Measurements from ENCODE around the gene PLA2G2F.

PLA2G2F gene, protein sequence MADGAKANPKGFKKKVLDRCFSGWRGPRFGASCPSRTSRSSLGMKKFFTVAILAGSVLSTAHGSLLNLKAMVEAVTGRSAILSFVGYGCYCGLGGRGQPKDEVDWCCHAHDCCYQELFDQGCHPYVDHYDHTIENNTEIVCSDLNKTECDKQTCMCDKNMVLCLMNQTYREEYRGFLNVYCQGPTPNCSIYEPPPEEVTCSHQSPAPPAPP

DNA sequence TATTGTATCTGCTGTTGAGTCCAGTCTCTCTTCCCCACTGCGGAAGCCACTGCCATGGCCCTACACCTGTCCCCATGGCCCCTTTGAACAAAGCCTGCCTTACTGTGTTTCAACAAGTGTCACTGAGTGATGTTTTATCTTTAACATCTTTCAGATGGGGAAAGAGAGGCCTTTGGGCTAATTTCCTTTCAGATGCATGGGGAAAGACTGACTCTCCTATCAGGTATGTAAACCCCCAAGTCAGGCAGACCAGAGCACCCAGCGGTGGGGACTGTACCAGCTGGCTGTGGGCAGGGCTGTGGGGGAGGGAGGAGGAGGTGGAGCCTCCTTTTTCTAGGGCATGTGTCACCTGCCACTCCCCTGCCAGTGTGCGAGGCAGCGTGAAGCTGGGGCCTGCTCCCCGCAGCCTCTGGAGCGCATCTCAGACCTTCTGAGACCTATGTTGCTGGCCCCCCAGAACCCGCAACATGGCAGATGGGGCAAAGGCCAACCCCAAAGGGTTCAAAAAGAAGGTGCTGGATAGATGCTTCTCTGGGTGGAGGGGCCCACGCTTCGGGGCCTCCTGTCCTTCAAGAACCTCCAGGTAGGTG lies at the start of gene PLA2G2F:
Gene PLA2G2F (plus strand): TSS at position 363 of the 590 bp plus-strand sequence. CDS start 105 bp downstream, at position 468.
- H3K4me3 ChIP-seq (ENCODE audit: low read length): no peak within 1 kb of the TSS
- no peak for TF ChIP-seq ZNF274 (IDR thresholded peaks at IDR 0.05; ENCODE audit: low read depth, low read length)

DNA sequence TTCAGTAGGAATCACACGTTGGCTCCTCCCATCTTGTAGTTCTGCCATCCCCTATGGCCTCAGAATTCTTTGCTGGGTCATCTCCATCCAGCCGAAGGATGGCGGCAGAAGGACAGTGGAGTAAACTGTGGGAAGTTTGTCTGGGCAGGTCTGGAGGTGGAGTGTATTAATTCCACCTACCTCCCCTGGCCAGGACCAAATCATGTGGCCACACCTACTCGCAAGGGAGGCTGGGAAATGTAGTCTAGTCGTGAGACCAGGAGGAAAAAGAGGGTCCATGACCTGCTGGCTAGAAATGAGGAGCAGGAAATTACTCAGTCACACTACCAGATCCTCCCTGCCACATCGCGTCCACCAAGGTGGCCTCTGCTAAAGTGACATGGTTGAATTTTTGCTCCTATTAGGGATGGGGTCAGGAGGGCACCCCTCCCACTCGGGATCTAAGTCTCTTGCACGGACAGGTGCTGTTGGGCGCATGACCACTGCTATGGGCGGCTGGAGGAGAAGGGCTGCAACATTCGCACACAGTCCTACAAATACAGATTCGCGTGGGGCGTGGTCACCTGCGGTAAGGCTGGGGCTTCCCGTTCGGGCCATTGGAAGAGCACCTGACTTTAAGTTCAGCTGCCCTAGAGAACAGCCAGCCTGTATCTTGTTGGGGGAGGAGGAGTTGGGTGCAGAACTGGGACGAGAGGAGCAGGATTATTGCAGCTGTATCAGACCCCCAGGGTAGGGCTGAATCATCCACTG lies 49.6 kb upstream of the PLA2G2F start:
- H3K4me3 ChIP-seq (ENCODE audit: low read length): no peak overlapping the region
- no peak for TF ChIP-seq ZNF274 (IDR thresholded peaks at IDR 0.05; ENCODE audit: low read depth, low read length)

DNA sequence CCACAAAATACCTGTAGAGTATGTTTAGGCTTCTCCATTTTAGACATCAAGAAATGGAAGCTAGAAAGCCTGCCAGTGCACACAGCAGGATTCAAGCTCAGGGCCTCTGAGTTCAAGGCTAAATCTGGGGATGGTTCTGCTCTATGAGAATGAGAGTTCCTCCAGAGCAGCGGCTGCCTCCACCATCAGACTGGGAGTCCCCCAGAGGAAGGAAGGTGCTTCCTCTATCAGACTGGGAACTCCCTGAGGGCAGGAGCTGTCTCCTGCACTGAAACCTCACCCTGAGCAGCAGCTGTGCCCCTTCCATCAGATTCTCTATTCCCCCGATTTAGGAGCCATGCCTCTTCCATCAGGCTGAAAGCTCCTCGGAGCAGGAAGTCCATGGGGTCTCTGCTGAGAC lies 49.0 kb upstream of the PLA2G2F start:
- H3K4me3 ChIP-seq (ENCODE audit: low read length): no peak overlapping the region
- TF ChIP-seq ZNF274 (IDR thresholded peaks at IDR 0.05; ENCODE audit: low read depth, low read length): no peak

DNA sequence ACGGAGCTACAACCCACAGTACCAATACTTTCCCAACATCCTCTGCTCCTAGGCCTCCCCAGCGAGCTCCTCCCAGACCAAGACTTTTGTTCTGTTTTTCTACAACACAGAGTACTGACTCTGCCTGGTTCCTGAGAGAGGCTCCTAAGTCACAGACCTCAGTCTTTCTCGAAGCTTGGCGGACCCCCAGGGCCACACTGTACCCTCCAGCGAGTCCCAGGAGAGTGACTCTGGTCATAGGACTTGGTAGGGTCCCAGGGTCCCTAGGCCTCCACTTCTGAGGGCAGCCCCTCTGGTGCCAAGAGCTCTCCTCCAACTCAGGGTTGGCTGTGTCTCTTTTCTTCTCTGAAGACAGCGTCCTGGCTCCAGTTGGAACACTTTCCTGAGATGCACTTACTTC lies 48.5 kb upstream of the PLA2G2F start:
- H3K4me3 ChIP-seq (ENCODE audit: low read length): no peak overlapping the region
- no peak for TF ChIP-seq ZNF274 (IDR thresholded peaks at IDR 0.05; ENCODE audit: low read depth, low read length)

DNA sequence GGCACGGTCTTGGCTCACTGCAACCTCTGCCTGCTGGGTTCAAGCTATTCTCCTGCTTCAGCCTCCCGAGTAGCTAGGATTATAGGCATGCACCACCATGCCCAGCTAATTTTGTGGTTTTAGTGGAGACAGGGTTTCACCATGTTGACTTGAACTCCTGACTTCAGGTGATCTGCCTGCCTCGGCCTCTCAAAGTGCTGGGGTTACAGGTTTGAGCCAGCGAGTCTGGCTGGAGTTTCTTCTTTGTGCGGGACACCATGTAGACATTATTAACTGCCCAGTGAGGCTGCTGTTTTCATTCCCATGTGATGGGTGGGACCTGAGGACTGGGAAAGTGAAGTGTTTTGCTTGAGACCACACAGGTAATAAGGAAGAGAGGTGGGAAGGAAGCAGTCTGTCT lies 45.8 kb upstream of the PLA2G2F start:
- H3K4me3 ChIP-seq (ENCODE audit: low read length): no peak overlapping the region
- TF ChIP-seq ZNF274 (IDR thresholded peaks at IDR 0.05; ENCODE audit: low read depth, low read length): no peak

DNA sequence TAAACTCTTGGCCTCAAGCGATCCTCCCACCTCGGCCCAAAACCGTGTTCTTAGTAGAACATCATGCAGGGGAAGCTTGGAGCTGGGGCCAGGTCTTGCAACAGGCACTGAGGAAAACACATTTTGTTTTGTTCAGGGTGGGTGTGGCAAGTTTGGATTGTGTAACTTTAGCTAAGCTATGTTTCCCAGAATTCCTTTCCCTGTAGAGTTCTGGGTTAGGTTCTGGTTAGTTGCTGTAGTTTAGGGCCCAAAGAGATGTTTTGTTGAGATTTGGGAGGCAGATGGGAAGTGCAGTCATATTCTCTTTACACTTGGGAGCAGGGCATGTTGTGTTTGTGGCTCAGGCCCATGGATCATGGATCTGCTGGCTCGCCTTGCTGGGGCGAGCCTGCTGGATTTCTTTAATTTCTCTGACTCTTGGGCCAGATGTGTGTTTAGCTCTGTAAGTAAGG lies 45.2 kb upstream of the PLA2G2F start:
- no peak overlapping the region for H3K4me3 ChIP-seq (ENCODE audit: low read length)
- TF ChIP-seq ZNF274 (IDR thresholded peaks at IDR 0.05; ENCODE audit: low read depth, low read length): no peak

DNA sequence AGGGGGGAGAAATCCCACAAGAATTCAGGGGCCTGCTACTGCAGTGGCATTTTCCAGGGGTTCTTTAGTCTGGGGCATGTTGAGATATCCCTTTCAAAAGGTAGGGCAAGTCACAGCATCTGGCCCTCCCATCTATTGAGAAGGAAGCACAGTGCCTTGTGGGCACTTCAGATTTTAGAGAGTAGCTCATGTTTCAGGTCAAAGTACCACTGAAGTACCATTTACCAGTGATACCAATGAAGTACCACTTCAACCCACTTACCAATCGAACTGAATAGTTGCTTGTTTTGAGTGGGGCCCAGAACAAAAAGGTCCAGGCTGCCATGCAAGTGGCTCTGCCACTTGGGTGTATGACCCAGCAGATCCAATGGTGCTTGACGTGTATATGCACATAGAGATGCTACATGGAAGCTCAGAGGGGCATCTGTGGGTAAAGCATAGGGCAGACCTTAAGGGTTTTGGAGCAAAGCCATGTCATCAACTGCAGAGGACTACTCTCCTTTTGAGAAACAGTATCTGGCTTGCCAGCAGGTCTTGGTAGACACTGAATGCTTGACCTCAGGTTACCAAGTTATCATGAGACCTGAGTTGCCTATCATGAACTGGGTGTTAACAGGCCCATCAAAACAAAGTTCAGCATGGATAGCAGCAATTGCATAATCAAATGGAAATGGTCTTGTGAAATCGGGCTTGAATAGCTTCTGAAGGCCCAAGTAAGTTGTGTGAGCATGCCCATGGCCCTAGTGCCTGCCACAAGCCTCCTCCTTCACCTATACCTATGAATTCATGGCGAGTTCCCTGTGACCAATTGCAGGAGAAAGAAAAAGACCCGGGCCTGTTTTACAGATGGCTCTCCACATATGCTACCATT lies 43.3 kb upstream of the PLA2G2F start:
- H3K4me3 ChIP-seq (ENCODE audit: low read length): no peak overlapping the region
- TF ChIP-seq ZNF274 (IDR thresholded peaks at IDR 0.05; ENCODE audit: low read depth, low read length): no peak

DNA sequence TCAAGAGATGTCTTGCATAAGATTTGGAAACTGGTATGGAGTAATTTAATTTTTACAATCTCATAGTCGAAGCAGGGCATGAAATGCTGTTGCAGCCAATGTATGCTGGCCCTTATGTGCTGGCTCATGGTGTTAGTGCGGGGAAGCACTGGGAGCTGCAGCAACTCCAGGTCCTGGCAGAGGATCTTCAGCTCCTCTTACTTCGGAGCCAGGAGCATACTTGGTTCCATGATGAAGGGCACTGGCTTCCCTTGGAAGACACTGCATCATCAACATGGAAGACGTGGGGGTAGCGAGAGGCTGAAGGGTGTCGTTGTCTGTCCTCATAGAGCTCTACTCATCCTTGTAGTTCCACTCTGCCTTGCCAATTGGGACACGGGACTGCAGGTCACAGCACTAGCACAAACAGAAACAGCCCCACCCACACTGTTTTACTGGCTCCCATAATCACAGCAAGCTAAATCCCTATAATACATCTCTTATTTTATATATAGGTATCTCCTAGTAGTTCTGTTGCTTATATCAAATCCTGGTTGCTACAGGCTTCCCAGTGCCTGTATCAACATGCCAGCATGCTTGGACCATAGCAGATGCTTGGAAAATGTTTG lies 42.2 kb upstream of the PLA2G2F start:
- TF ChIP-seq ZNF274 (IDR thresholded peaks at IDR 0.05; ENCODE audit: low read depth, low read length): no peak
- H3K4me3 ChIP-seq (ENCODE audit: low read length): no peak overlapping the region

DNA sequence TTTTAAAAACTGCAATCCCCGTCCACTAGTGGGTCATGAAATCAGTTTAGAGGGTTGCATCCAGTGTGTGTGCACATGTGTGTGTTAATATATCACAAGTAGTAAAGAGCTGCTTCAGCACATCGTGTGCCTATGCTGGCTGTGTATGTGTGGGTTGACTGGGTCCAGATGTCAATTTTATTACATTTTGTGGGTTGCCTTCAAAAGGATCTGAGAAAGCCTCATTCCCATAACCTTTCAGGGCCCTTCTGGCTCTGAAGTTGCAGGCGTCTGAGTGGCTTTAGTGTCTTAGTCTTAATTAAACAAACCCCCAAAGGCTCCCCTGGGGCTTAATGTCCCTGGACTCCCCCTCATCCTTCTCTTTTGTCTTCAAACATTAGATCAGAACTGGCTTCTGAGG lies 39.6 kb upstream of the PLA2G2F start:
- no peak overlapping the region for H3K4me3 ChIP-seq (ENCODE audit: low read length)
- no peak for TF ChIP-seq ZNF274 (IDR thresholded peaks at IDR 0.05; ENCODE audit: low read depth, low read length)

DNA sequence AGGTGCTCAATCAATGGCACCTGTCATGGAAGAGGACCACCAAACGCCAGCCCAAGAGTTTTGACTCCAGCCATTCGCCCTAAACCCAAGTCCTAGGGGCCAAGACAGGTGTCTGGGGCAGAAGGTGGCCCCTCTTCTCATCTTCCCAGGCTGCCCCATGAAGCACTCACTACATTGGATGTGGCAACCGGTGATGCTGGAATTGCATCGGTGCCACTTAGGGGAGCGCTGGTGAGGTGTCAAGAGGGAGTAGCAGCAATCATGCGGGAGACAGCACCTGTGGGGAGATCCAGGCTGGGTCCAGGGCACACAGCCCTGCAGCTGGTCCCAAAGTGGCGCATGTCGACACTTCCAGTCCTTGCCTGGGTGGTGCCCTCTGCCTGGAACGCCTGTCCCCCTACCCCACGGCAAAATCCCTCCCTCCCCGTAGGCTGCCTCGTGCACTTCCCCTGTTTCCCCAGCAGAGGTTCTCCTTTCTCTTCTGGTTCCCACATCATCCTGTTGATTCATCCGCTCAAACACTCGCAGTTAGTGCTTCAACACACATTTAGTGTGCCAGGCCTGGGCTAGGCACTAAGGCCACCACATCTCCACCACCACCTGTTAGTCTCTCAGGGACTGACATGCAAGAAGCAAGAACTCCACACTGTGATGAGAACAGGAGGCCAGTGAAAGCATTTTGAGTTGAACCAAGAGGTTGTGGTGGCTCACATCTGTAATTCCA lies 38.3 kb upstream of the PLA2G2F start:
- TF ChIP-seq ZNF274 (IDR thresholded peaks at IDR 0.05; ENCODE audit: low read depth, low read length): no peak

DNA sequence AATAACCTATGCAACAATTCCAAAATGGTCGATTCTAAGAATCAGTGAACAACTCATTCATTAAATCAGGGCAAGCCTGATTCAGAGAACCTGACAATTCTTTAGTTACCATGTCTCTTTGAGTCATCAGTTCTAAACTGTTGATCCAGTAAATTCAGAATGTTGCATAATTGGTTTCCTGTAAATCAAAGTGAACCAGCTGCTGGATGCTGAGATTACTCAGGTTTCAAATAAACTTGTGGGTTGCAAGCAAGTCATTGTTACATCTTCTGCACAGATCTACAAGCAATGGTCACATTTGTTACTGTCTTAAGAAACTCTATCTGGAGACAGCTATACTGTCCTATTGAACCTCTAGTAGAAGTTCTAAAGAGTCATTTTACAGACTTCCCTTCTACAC lies 36.2 kb upstream of the PLA2G2F start:
- no peak overlapping the region for H3K4me3 ChIP-seq (ENCODE audit: low read length)
- no peak for TF ChIP-seq ZNF274 (IDR thresholded peaks at IDR 0.05; ENCODE audit: low read depth, low read length)

More for the DNA sequence above, 38.3 kb upstream of the PLA2G2F start:
- no peak overlapping the region for H3K4me3 ChIP-seq (ENCODE audit: low read length)

DNA sequence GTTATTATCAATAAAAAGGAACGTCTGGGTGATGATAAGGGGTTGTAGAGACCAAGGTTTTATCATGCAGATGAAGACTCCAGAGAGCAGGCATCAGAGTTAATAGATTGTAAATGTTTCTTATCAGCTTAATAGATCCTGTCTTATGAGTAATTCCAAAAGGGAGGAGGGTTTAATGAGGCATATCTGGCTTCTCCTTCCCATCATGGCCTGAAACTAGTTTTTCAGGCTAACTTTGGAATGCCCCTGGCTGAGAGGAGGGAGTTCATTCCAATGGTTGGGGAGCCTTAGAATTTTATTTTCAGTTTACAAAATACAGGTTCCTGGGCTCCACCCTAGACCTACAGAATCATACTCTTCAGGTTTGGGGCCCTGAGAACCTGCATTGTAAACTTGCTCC lies 33.3 kb upstream of the PLA2G2F start:
- H3K4me3 ChIP-seq (ENCODE audit: low read length): no peak overlapping the region
- TF ChIP-seq ZNF274 (IDR thresholded peaks at IDR 0.05; ENCODE audit: low read depth, low read length): no peak

DNA sequence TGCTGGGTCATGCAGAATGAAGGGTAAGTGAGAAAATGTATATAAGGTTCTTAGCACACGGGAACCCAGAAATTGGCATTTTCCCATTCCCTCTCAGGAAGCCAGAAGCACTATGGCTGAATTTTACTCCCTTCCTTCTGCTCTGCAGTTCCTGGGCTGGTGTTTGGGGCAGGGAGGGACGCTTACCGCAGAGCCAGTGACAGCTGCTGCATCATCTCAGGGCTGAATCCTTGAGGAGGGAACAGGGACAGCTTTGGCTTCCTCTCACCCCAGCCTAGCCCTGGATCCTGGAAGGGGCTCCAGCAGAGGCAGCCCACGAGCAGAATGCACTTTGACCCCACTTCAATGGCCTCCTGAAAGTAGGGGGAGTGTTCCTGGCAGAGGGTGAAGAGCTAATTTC lies 31.8 kb upstream of the PLA2G2F start:
- H3K4me3 ChIP-seq (ENCODE audit: low read length): no peak overlapping the region
- TF ChIP-seq ZNF274 (IDR thresholded peaks at IDR 0.05; ENCODE audit: low read depth, low read length): no peak

All from GM08714 (cell line).